A549 (cell line): ENCODE results near the gene RNU6-7. TPM values are rescaled to one million over a fixed set of nuclear protein-coding genes. Genes with fewer than 3 reads are reported as not detected.

Experiments used
- ATAC-seq, 2 experiments: fragments of 200-7000 bp in 1 of 2; fragments of >200 bp in 1 of 2; cut with Nextera tagmentation in 1 of 2; cut with Tn5 transposase in 1 of 2; 3 replicates each; pipeline versions ENCODE4 v1.8.0 to v1.9.1; 2018 to 2020; ENCODE audit warnings: mild to moderate bottlenecking in 1 of 2, moderate library complexity in 1 of 2
- CTCF ChIA-PET: fragments of 300-600 bp; sonication (Branson Sonifier 250); formaldehyde crosslinking; extraction: SDS; loops from one replicate; lab custom pipeline; 2021; ENCODE audit warnings: antibody characterized with exemption, inconsistent platforms; lab: Yijun Ruan, JAX
- POLR2A ChIA-PET: fragments of 350-600 bp; formaldehyde crosslinking; extraction: SDS; loops from one replicate; lab custom pipeline; 2021; ENCODE audit warnings: antibody characterized with exemption, inconsistent platforms; lab: Yijun Ruan, JAX
- DNase-seq, 2 experiments: peaks; one replicate each; pipeline versions ENCODE4 v3.0.0 to v3.0.0-alpha.2; 2011 to 2016; ENCODE audit warnings: low read depth in 1 of 2, low spot score in 1 of 2
- FAIRE-seq: peaks from 2 replicates; lab custom pipeline; 2011; peaks lifted over from hg19 to GRCh38; lab: Jason Lieb, UNC
- H3K27ac ChIP-seq, 2 experiments: fragments of >200 bp; sonication (Bioruptor Twin); formaldehyde crosslinking; 3 replicates each; pipeline ENCODE4 v1.5.1; 2016 to 2017
- H3K4me1 ChIP-seq: fragments of >200 bp; sonication (Bioruptor Twin); formaldehyde crosslinking; 3 replicates; pipeline ENCODE4 v1.6.1; 2016
- H3K4me2 ChIP-seq: fragments of >200 bp; sonication (Bioruptor Twin); formaldehyde crosslinking; 3 replicates; pipeline ENCODE4 v1.6.1; 2016
- H3K4me3 ChIP-seq: fragments of >200 bp; sonication (Bioruptor Twin); formaldehyde crosslinking; 3 replicates; pipeline ENCODE4 v1.5.1; 2016
- H3K9me3 ChIP-seq: fragments of >200 bp; sonication (Bioruptor Twin); formaldehyde crosslinking; 3 replicates; pipeline ENCODE4 v1.6.1; 2016
- BCL3 ChIP-seq: fragments of >200 bp; sonication (Bioruptor Twin); formaldehyde crosslinking; IDR thresholded peaks from 3 replicates; pipeline ENCODE4 v1.6.1; 2016
- BHLHE40 ChIP-seq: IDR thresholded peaks from 2 replicates; pipeline ENCODE4 v1.6.1; 2012; ENCODE audit warnings: low read depth, low read length, inconsistent platforms
- CBX8 ChIP-seq: fragments of 200-600 bp; sonication (generic); IDR thresholded peaks from 2 replicates; pipeline ENCODE4 v1.6.1; 2016
- E2F6 ChIP-seq: IDR thresholded peaks from 2 replicates; pipeline ENCODE4 v1.6.1; 2012; ENCODE audit warnings: low read depth, borderline replicate concordance
- EHF ChIP-seq: fragments of 250-450 bp; sonication (Bioruptor Pico); IDR thresholded peaks from 2 replicates; pipeline ENCODE4 v1.5.0; 2020; ENCODE audit warnings: mild to moderate bottlenecking
- EHMT2 ChIP-seq: fragments of 200-600 bp; sonication (generic); IDR thresholded peaks from 2 replicates; pipeline ENCODE4 v1.6.1; 2016; ENCODE audit warnings: antibody characterized with exemption, low read depth, mild to moderate bottlenecking, moderate library complexity
- HDAC2 ChIP-seq: fragments of 200-600 bp; sonication (generic); IDR thresholded peaks from 2 replicates; pipeline ENCODE4 v1.6.1; 2016
- HES2 ChIP-seq: fragments of >200 bp; sonication (Bioruptor Twin); formaldehyde crosslinking; IDR thresholded peaks from 2 replicates; pipeline ENCODE4 v1.6.1; 2016
- HOXA7 ChIP-seq: fragments of 250-450 bp; sonication (Bioruptor Pico); IDR thresholded peaks from 2 replicates; pipeline ENCODE4 v1.5.0; 2020; ENCODE audit warnings: mild to moderate bottlenecking, moderate library complexity
- HOXB13 ChIP-seq: fragments of 250-450 bp; sonication (Bioruptor Pico); IDR thresholded peaks from 2 replicates; pipeline ENCODE4 v1.5.0; 2020; ENCODE audit warnings: low read depth, mild to moderate bottlenecking, moderate library complexity
- HOXB5 ChIP-seq: fragments of 250-450 bp; sonication (Bioruptor Pico); IDR thresholded peaks from 2 replicates; pipeline ENCODE4 v1.5.0; 2020; ENCODE audit warnings: mild to moderate bottlenecking, moderate library complexity
- JUNB ChIP-seq: fragments of >200 bp; sonication (Bioruptor Twin); formaldehyde crosslinking; IDR thresholded peaks from 2 replicates; pipeline ENCODE4 v1.6.1; 2016
- KDM1A ChIP-seq: fragments of 200-600 bp; sonication (generic); IDR thresholded peaks from 2 replicates; pipeline ENCODE4 v1.6.1; 2016; ENCODE audit warnings: low read depth, mild to moderate bottlenecking
- KDM5A ChIP-seq: fragments of 200-600 bp; sonication (generic); IDR thresholded peaks from 2 replicates; pipeline ENCODE4 v1.6.1; 2016; ENCODE audit warnings: antibody characterized with exemption, mild to moderate bottlenecking
- MAFK ChIP-seq: fragments of 450-650 bp; IDR thresholded peaks from 2 replicates; pipeline ENCODE4 v1.6.1; 2014; ENCODE audit not compliant: partially characterized antibody
- MYC ChIP-seq: IDR thresholded peaks from 2 replicates; pipeline ENCODE4 v1.6.1; 2012; ENCODE audit warnings: mild to moderate bottlenecking, inconsistent platforms, low read length, improper control_type of control experiment, borderline replicate concordance
- NR3C1 ChIP-seq: fragments of >200 bp; sonication (Bioruptor Twin); formaldehyde crosslinking; IDR thresholded peaks from 3 replicates; pipeline ENCODE4 v1.6.1; 2017
- PHF8 ChIP-seq: fragments of 200-600 bp; sonication (generic); IDR thresholded peaks from 2 replicates; pipeline ENCODE4 v1.6.1; 2016; ENCODE audit warnings: low read depth, mild to moderate bottlenecking, antibody characterized with exemption, moderate library complexity, borderline replicate concordance
- POLR2A ChIP-seq: IDR thresholded peaks from 2 replicates; pipeline ENCODE4 v1.6.1; 2012; ENCODE audit warnings: mild to moderate bottlenecking, low read length
- RAD21 ChIP-seq, 2 experiments: fragments of >200 bp in 1 of 2; sonication (Bioruptor Twin) in 1 of 2; formaldehyde crosslinking in 1 of 2; IDR thresholded peaks in 1 of 2; conservative IDR thresholded peaks in 1 of 2; 2 replicates in 1 of 2; 3 replicates in 1 of 2; pipeline ENCODE4 v1.6.1; 2012 to 2018; ENCODE audit warnings: inconsistent platforms in 1 of 2
- RARB ChIP-seq: fragments of 250-450 bp; sonication (Bioruptor Pico); IDR thresholded peaks from 2 replicates; pipeline ENCODE4 v1.8.0; 2021; ENCODE audit warnings: mild to moderate bottlenecking, moderate library complexity
- RCOR1 ChIP-seq: fragments of 150-350 bp; IDR thresholded peaks from 2 replicates; pipeline ENCODE4 v1.6.1; 2014; ENCODE audit warnings: antibody characterized with exemption, low read length, low read depth
- RFX5 ChIP-seq: fragments of 450-650 bp; IDR thresholded peaks from 2 replicates; pipeline ENCODE4 v1.7.1; 2014; ENCODE audit warnings: antibody characterized with exemption, mild to moderate bottlenecking, moderate library complexity
- TP53 ChIP-seq: fragments of 250-450 bp; sonication (Bioruptor Pico); IDR thresholded peaks from 2 replicates; pipeline ENCODE4 v1.5.0; 2021; ENCODE audit warnings: mild to moderate bottlenecking, moderate library complexity
- USF2 ChIP-seq: fragments of 450-650 bp; IDR thresholded peaks from 2 replicates; pipeline ENCODE4 v1.6.1; 2014; ENCODE audit warnings: antibody characterized with exemption
- ZFP36 ChIP-seq: fragments of 450-650 bp; IDR thresholded peaks from 2 replicates; pipeline ENCODE4 v1.6.1; 2014; ENCODE audit warnings: borderline replicate concordance; ENCODE audit not compliant: partially characterized antibody
- ZSCAN20 ChIP-seq: fragments of 250-450 bp; sonication (Bioruptor Pico); IDR thresholded peaks from 2 replicates; pipeline ENCODE4 v1.8.0; 2022; ENCODE audit warnings: mild to moderate bottlenecking, moderate library complexity
- WGBS: methylation state at CpG from one replicate; pipeline ENCODE4 v1.1.6; 2017; ENCODE audit errors: missing lambda C conversion rate; 5-methylcytosine and 5-hydroxymethylcytosine counted together
- polyA plus RNA-seq, 4 experiments: library from polyadenylated mRNA; depleted of rRNA in 3 of 4; stranded (reverse); fragments of >200 nt; fragmentation: RNase III in 1 of 4; extraction: RNeasy Plus Mini Kit Qiagen cat#74134 plus additional on column Dnase treatment in 1 of 4; gene quantifications; 2 replicates in 3 of 4; 3 replicates in 1 of 4; pipeline ENCODE4 v1.2.3, GENCODE V29; 2011 to 2017
- TF ChIP-seq, protein P1 (sequence below): fragments of >200 bp; sonication (Bioruptor Twin); formaldehyde crosslinking; IDR thresholded peaks from 3 replicates; pipeline ENCODE4 v1.5.1; 2016
- TF ChIP-seq, protein P2 (sequence below): IDR thresholded peaks from 2 replicates; pipeline ENCODE4 v1.6.1; 2012
- TF ChIP-seq, protein P3 (sequence below): fragments of 250-450 bp; sonication (Bioruptor Pico); IDR thresholded peaks from 2 replicates; pipeline ENCODE4 v1.5.0; 2021; ENCODE audit warnings: mild to moderate bottlenecking, moderate library complexity, borderline replicate concordance

Gene RNU6-7
- polyA plus RNA-seq, 2 of the 4 experiments (the other 2 are of a cell fraction): not detected

GRCh38 chr14:32192712-32193373 is 9.0 kb upstream of the RNU6-7 start:
- Histone ChIP-seq H3K27ac (no peak overlapping the region), H3K9me3 (no peaks in the 10 kb centered on the region), H3K4me3 (no peak overlapping the region), H3K4me1 (no peaks in the 10 kb centered on the region), H3K4me2 (no peak overlapping the region)
- ATAC-seq: peak; percentile 61 to 74; a peak in 3 of 6 replicates
- no peak for FAIRE-seq
- ChIA-PET CTCF (no interaction called here), POLR2A (no interaction called here)
- WGBS: 78% methylated on average over 2 of the region's 2 CpGs
- TF ChIP-seq EHMT2 (no peak), MAFK (peak; percentile 27)
- DNase-seq: peak in 1 of 2 experiments; percentile 16

GRCh38 chr14:32193532-32193931 is 8.3 kb upstream of the RNU6-7 start:
- DNase-seq (no peak), ATAC-seq (no peak), FAIRE-seq (no peak)
- WGBS: 82% methylated on average over 2 of the region's 2 CpGs
- no peak overlapping the region for H3K27ac ChIP-seq
- no peak overlapping the region for H3K4me2 ChIP-seq
- TF ChIP-seq MYC (no peak), BHLHE40 (no peak), RARB (CRISPR knock-in tag) (no peak), E2F6 (no peak), EHF (CRISPR knock-in tag) (no peak), RFX5 (no peak), TP53 (CRISPR knock-in tag) (no peak), HES2 (no peak), RCOR1 (no peak), HDAC2 (no peak), USF2 (no peak)
- TF ChIP-seq, protein P1, sequence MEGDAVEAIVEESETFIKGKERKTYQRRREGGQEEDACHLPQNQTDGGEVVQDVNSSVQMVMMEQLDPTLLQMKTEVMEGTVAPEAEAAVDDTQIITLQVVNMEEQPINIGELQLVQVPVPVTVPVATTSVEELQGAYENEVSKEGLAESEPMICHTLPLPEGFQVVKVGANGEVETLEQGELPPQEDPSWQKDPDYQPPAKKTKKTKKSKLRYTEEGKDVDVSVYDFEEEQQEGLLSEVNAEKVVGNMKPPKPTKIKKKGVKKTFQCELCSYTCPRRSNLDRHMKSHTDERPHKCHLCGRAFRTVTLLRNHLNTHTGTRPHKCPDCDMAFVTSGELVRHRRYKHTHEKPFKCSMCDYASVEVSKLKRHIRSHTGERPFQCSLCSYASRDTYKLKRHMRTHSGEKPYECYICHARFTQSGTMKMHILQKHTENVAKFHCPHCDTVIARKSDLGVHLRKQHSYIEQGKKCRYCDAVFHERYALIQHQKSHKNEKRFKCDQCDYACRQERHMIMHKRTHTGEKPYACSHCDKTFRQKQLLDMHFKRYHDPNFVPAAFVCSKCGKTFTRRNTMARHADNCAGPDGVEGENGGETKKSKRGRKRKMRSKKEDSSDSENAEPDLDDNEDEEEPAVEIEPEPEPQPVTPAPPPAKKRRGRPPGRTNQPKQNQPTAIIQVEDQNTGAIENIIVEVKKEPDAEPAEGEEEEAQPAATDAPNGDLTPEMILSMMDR: no peak
- TF ChIP-seq, protein P2, sequence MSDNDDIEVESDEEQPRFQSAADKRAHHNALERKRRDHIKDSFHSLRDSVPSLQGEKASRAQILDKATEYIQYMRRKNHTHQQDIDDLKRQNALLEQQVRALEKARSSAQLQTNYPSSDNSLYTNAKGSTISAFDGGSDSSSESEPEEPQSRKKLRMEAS: no peak
- H3K4me3 ChIP-seq: no peak overlapping the region
- CTCF ChIA-PET: no interaction called here
- no peaks in the 10 kb centered on the region for H3K9me3 ChIP-seq
- POLR2A ChIA-PET: no interaction called here
- H3K4me1 ChIP-seq: no peaks in the 10 kb centered on the region

GRCh38 chr14:32195636-32196035 is 6.2 kb upstream of the RNU6-7 start:
- no peak for ATAC-seq
- WGBS: 38% methylated on average over 1 of the region's 1 CpG
- ChIA-PET POLR2A (no interaction called here), CTCF (no interaction called here)
- Histone ChIP-seq H3K4me2 (no peak overlapping the region), H3K4me3 (no peak overlapping the region), H3K9me3 (no peaks in the 10 kb centered on the region), H3K4me1 (no peaks in the 10 kb centered on the region), H3K27ac (no peak overlapping the region)
- no peak for FAIRE-seq
- no peak for DNase-seq
- TF ChIP-seq ZFP36 (no peak), CBX8 (no peak), HOXA7 (CRISPR knock-in tag) (no peak), KDM1A (no peak), BHLHE40 (no peak), POLR2A (no peak), HOXB5 (CRISPR knock-in tag) (no peak), RAD21 (conservative IDR thresholded peaks at IDR 0.05 in 1 of 2, IDR thresholded peaks at IDR 0.05 in 1 of 2) (no peak), JUNB (no peak), PHF8 (no peak), KDM5A (no peak), MYC (no peak), BCL3 (no peak), NR3C1 (no peak), HOXB13 (CRISPR knock-in tag) (no peak), ZSCAN20 (CRISPR knock-in tag) (no peak)
- TF ChIP-seq, protein P3, sequence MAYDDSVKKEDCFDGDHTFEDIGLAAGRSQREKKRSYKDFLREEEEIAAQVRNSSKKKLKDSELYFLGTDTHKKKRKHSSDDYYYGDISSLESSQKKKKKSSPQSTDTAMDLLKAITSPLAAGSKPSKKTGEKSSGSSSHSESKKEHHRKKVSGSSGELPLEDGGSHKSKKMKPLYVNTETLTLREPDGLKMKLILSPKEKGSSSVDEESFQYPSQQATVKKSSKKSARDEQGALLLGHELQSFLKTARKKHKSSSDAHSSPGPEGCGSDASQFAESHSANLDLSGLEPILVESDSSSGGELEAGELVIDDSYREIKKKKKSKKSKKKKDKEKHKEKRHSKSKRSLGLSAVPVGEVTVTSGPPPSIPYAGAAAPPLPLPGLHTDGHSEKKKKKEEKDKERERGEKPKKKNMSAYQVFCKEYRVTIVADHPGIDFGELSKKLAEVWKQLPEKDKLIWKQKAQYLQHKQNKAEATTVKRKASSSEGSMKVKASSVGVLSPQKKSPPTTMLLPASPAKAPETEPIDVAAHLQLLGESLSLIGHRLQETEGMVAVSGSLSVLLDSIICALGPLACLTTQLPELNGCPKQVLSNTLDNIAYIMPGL (CRISPR knock-in tag): no peak
